ENCODE data around the gene FRY. TPM values are rescaled to one million over a fixed set of nuclear protein-coding genes. Genes with fewer than 3 reads are reported as not detected.

FRY gene
- total RNA-seq, 1 experiment from 2014 or later = 4.7 TPM

DNA sequence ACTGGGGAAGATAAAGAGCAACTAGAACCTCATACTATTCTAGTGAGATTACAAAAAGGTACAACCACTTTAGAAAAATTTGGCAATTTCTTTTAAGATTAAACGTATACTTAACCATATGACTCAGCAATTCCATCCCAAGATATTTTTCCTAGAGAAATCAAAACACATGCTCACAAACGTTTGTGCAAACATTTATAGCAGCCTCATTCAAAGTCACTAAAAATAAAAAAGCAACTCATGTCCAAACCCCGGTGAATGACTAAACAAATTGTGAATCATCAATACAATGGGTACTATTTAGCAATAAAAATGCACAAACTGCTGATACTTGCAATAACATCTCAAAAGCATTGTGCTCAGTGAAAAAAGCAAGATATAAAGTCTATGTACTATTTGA is 121.5 kb downstream of the FRY start:
- POLR2A ChIA-PET (ENCODE audit: unreplicated experiment) = no interaction called here
- Histone ChIP-seq H4K20me1 (ENCODE audit: insufficient read depth) (no peaks in the 10 kb centered on the region), H2AFZ (0 out of 2 replicates have a peak overlapping the region, but pooled peaks have one; percentile 19), H3K4me2 (no peak overlapping the region), H3K79me2 (ENCODE audit: low read depth) (no peaks in the 10 kb centered on the region), H3K36me3 (ENCODE audit: low read depth) (no peaks in the 10 kb centered on the region), H3K9me2 (ENCODE audit: insufficient read depth) (no peaks in the 10 kb centered on the region), H3K4me3 (no peak overlapping the region), H3K27me3 (ENCODE audit: insufficient read depth, low read depth) (no peaks in the 10 kb centered on the region), H3K9me3 (ENCODE audit: insufficient read depth, low read depth) (no peaks in the 10 kb centered on the region), H3K4me1 (replicated peaks; ENCODE audit: insufficient read depth) (peaks cover 7% of the 10 kb centered on the region; the same call in 1 of the 2 replicates), H3F3A (ENCODE audit: insufficient read depth, low read depth) (no peaks in the 10 kb centered on the region; the same call in 1 of the 2 replicates), H3K27ac (no peak overlapping the region; the same call in 1 of the 2 replicates)
- no peak for TF ChIP-seq EZH2 (IDR thresholded peaks at IDR 0.05; ENCODE audit: low read depth)
- TF ChIP-seq, protein P1, sequence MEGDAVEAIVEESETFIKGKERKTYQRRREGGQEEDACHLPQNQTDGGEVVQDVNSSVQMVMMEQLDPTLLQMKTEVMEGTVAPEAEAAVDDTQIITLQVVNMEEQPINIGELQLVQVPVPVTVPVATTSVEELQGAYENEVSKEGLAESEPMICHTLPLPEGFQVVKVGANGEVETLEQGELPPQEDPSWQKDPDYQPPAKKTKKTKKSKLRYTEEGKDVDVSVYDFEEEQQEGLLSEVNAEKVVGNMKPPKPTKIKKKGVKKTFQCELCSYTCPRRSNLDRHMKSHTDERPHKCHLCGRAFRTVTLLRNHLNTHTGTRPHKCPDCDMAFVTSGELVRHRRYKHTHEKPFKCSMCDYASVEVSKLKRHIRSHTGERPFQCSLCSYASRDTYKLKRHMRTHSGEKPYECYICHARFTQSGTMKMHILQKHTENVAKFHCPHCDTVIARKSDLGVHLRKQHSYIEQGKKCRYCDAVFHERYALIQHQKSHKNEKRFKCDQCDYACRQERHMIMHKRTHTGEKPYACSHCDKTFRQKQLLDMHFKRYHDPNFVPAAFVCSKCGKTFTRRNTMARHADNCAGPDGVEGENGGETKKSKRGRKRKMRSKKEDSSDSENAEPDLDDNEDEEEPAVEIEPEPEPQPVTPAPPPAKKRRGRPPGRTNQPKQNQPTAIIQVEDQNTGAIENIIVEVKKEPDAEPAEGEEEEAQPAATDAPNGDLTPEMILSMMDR (conservative IDR thresholded peaks at IDR 0.05) = no peak
- no peak for DNase-seq
- intact Hi-C loops (cut with micrococcal nuclease; ENCODE audit: unreplicated experiment) = no loop called here
- CTCF ChIA-PET = no interaction called here
- BruUV-seq (replicated peaks) = no TSS peak

DNA sequence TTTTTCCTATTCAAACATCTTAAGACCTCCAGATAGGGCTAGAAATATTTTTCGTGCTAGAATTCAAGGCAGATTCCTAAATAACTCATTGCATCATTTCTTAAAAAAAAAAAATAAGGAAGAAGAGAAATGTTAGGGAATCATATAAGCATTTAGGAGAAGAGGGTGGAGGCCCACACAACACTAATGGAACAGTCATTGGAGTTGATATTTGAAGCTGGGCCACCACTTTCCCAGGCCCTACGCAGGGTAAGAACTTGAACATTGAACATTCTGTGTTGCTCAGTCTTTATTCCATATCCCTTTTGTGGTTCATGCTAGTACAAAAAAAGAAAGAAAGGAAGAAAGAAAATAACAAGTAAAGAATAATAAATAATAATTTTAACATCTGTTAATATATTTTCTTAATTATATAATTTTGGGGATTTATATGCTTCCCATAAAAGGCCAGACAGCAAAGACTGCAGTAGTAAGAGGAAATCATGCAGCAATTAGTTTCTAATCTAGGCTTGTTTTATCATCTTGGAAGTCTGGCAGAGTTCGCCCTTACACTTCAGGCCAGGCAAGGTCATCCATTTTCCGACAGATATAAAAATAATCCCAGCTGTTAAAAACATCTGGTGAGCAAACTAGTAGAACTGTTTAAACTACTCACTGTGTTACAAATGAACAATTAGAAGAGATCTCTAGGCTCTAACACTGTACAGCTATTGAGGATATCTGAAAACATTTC is 127.7 kb downstream of the FRY start:
- Histone ChIP-seq H2AFZ (no peak overlapping the region), H3F3A (ENCODE audit: insufficient read depth, low read depth) (no peaks in the 10 kb centered on the region), H3K27ac (no peak overlapping the region), H4K20me1 (ENCODE audit: insufficient read depth) (no peaks in the 10 kb centered on the region), H3K79me2 (ENCODE audit: low read depth) (no peaks in the 10 kb centered on the region), H3K4me2 (no peak overlapping the region), H3K27me3 (ENCODE audit: insufficient read depth, low read depth) (no peaks in the 10 kb centered on the region), H3K9me3 (ENCODE audit: insufficient read depth, low read depth) (0 out of 2 replicates have a peak, but pooled peaks cover under 1% of the 10 kb centered on the region), H3K9me2 (ENCODE audit: insufficient read depth) (no peaks in the 10 kb centered on the region), H3K4me3 (no peak overlapping the region), H3K36me3 (ENCODE audit: low read depth) (no peaks in the 10 kb centered on the region), H3K4me1 (replicated peaks; ENCODE audit: insufficient read depth) (no peaks in the 10 kb centered on the region)
- intact Hi-C loops (cut with micrococcal nuclease; ENCODE audit: unreplicated experiment) = no loop called here
- no peak for TF ChIP-seq EZH2 (IDR thresholded peaks at IDR 0.05; ENCODE audit: low read depth)
- TF ChIP-seq, protein P1 (conservative IDR thresholded peaks at IDR 0.05) = no peak
- no TSS peak for BruUV-seq (replicated peaks)
- POLR2A ChIA-PET (ENCODE audit: unreplicated experiment) = no interaction called here
- CTCF ChIA-PET = no interaction called here
- DNase-seq = no peak

DNA sequence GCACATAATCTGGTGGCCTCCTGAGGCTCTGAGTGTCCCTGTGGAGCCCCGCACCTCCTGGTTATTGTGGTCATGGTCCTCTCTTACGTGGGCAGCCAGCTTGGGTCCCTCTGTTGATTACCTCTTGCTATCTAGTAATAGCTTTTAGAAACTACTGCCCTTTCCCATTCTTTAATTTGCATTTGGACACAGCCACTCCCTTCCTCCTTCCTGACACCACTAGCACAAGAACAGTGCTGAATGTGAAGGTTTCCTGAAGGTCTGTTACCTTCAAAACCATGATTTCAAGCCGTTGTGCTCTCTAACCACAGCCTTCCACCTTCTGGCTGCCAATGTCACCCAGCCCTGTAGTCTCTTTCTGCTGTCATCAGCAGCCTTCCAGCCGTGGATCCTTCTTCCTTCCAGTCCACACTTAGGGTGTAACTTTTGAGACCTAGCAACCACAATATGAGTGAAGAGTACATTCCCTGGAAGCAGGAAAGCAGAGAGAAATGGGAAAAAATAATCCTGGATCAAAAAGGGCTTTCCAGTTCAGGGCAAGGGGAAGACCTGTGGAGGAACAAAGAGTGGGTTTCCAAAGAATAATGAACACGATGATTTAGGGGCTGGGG is 130.9 kb downstream of the FRY start:
- 0 out of 2 replicates have a peak, but pooled peaks cover 4% of the 10 kb centered on the region for H3K9me3 ChIP-seq (ENCODE audit: insufficient read depth, low read depth)
- H3K79me2 ChIP-seq (ENCODE audit: low read depth) = no peaks in the 10 kb centered on the region
- intact Hi-C loops (cut with micrococcal nuclease; ENCODE audit: unreplicated experiment) = loop anchor here (10.0 kb wide), 1 partner anchor 248 kb away; no protein-coding TSS in a partner anchor
- H4K20me1 ChIP-seq (ENCODE audit: insufficient read depth) = no peaks in the 10 kb centered on the region
- no peak overlapping the region for H3K27ac ChIP-seq
- H2AFZ ChIP-seq = 0 out of 2 replicates have a peak overlapping the region, but pooled peaks have one; percentile 31
- no peak for DNase-seq
- no TSS peak for BruUV-seq (replicated peaks)
- no peak for TF ChIP-seq EZH2 (IDR thresholded peaks at IDR 0.05; ENCODE audit: low read depth)
- TF ChIP-seq, protein P1 (conservative IDR thresholded peaks at IDR 0.05) = no peak
- H3K4me1 ChIP-seq (replicated peaks; ENCODE audit: insufficient read depth) = no peaks in the 10 kb centered on the region
- no peaks in the 10 kb centered on the region for H3K27me3 ChIP-seq (ENCODE audit: insufficient read depth, low read depth)
- no peak overlapping the region for H3K4me2 ChIP-seq
- H3K36me3 ChIP-seq (ENCODE audit: low read depth) = no peaks in the 10 kb centered on the region
- H3K4me3 ChIP-seq = no peak overlapping the region
- no peaks in the 10 kb centered on the region for H3K9me2 ChIP-seq (ENCODE audit: insufficient read depth)
- POLR2A ChIA-PET (ENCODE audit: unreplicated experiment) = no interaction called here
- no peaks in the 10 kb centered on the region for H3F3A ChIP-seq (ENCODE audit: insufficient read depth, low read depth)
- CTCF ChIA-PET = no interaction called here

Measured in PC-9 (cell line).